ENCODE data around the gene RBM4B. TPM values are rescaled to one million over a fixed set of nuclear protein-coding genes. Genes with fewer than 3 reads are reported as not detected.
A peak's percentile ranks its signal among the peaks of the same experiment; 100 is the strongest.

The RBM4B gene
- total and polyA plus RNA-seq, 2 of the 13 experiments (the other 11 are each of a cell fraction or from before 2014, with no cell fraction given): 25.8 to 32.4 TPM

GRCh38 chr11:66638177-66639065, 39.3 kb downstream of the RBM4B start, which contains the start of gene RBM4 (continued):
- no peak for TF ChIP-seq BRF2 (CRISPR knock-in tag; IDR thresholded peaks at IDR 0.05)
- no peak; the same call in 1 of the 2 replicates for TF ChIP-seq ZKSCAN1 (IDR thresholded peaks at IDR 0.05; ENCODE audit: low read length)
- TF ChIP-seq ZFP91 (CRISPR knock-in tag; IDR thresholded peaks at IDR 0.05; ENCODE audit: borderline replicate concordance): peak; percentile 72; the same call in 1 of the 2 replicates
- no peak for TF ChIP-seq KDM6A (CRISPR knock-in tag; IDR thresholded peaks at IDR 0.05; ENCODE audit: low read depth)
- no peak for TF ChIP-seq TP53 (CRISPR knock-in tag; conservative IDR thresholded peaks at IDR 0.05)
- TF ChIP-seq ZNF598 (CRISPR knock-in tag; IDR thresholded peaks at IDR 0.05; ENCODE audit: borderline replicate concordance): no peak; the same call in 1 of the 2 replicates
- TF ChIP-seq SCMH1 (CRISPR knock-in tag; IDR thresholded peaks at IDR 0.05; ENCODE audit: borderline replicate concordance): no peak
- no peak for TF ChIP-seq PLRG1 (conservative IDR thresholded peaks at IDR 0.05)
- no peak for TF ChIP-seq ZNF275 (CRISPR knock-in tag; IDR thresholded peaks at IDR 0.05; ENCODE audit: borderline replicate concordance)
- TF ChIP-seq ZNF343 (CRISPR knock-in tag; IDR thresholded peaks at IDR 0.05): 0 out of 2 replicates have a peak, but pooled peaks have one; percentile 53
- TF ChIP-seq SMARCC2 (IDR thresholded peaks at IDR 0.05): no peak
- TF ChIP-seq DMAP1 (CRISPR knock-in tag; IDR thresholded peaks at IDR 0.05): peak; percentile 90
- TF ChIP-seq ZNF75D (CRISPR knock-in tag; IDR thresholded peaks at IDR 0.05; ENCODE audit: borderline replicate concordance): no peak
- TF ChIP-seq ZNF121 (CRISPR knock-in tag; IDR thresholded peaks at IDR 0.05): no peak
- 0 out of 2 replicates have a peak, but pooled peaks have one; percentile 20 for TF ChIP-seq FOXA3 (CRISPR knock-in tag; IDR thresholded peaks at IDR 0.05)
- TF ChIP-seq SOX5 (CRISPR knock-in tag; IDR thresholded peaks at IDR 0.05; ENCODE audit: borderline replicate concordance): no peak; the same call in 1 of the 2 replicates
- TF ChIP-seq ZFP37 (CRISPR knock-in tag; IDR thresholded peaks at IDR 0.05; ENCODE audit: borderline replicate concordance): no peak
- no peak for TF ChIP-seq MEF2D (CRISPR knock-in tag; IDR thresholded peaks at IDR 0.05)
- peak; percentile 64; the same call in 1 of the 2 replicates for TF ChIP-seq ZNF446 (CRISPR knock-in tag; IDR thresholded peaks at IDR 0.05)
- no peak for TF ChIP-seq ZBTB1 (CRISPR knock-in tag; IDR thresholded peaks at IDR 0.05; ENCODE audit: borderline replicate concordance)
- no peak; the same call in 1 of the 2 replicates for TF ChIP-seq ZNF264 (CRISPR knock-in tag; IDR thresholded peaks at IDR 0.05)
- no peak; the same call in 1 of the 2 replicates for TF ChIP-seq CCDC6 (CRISPR knock-in tag; IDR thresholded peaks at IDR 0.05)
- no peak for TF ChIP-seq FOSL2 (CRISPR knock-in tag; IDR thresholded peaks at IDR 0.05)
- TF ChIP-seq ZNF550 (CRISPR knock-in tag; IDR thresholded peaks at IDR 0.05; ENCODE audit: borderline replicate concordance): no peak
- TF ChIP-seq NFE2L2 (IDR thresholded peaks at IDR 0.05; ENCODE audit: low read length): no peak
- TF ChIP-seq IRF1 (CRISPR knock-in tag; IDR thresholded peaks at IDR 0.05; ENCODE audit: low read depth): no peak
- TF ChIP-seq ZNF24 (IDR thresholded peaks at IDR 0.05): no peak
- TF ChIP-seq GZF1 (CRISPR knock-in tag; IDR thresholded peaks at IDR 0.05): no peak; the same call in 1 of the 2 replicates

All from HepG2 (cell line).